Measurements from ENCODE around the gene TMEM98.
"Not testable (repeated sequence)": the region's sequence is repeated elsewhere in the genome, so short reads cannot be mapped to it uniquely, and the experiment has no call there.

The TMEM98 gene

DNA sequence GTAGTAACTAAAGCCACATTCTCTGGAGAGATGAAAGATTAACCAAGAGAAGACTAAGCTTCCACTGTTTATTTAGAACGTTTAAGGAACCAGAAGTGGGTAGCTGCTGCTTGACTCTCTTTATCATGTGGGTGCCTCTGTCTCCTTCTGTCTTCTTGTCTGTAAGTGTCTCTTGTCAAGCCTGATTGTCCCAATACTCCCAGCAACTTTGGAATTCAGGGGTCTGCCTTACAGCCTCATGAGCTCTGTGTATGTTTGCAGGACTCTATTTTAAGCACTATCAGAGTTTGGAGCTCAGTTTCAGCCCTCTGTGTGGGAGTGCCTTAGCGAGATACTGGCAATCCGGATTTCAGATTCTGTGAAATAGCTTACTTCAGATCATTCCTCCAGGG, 34.4 kb downstream of the TMEM98 start:
- TF ChIP-seq, protein P1, sequence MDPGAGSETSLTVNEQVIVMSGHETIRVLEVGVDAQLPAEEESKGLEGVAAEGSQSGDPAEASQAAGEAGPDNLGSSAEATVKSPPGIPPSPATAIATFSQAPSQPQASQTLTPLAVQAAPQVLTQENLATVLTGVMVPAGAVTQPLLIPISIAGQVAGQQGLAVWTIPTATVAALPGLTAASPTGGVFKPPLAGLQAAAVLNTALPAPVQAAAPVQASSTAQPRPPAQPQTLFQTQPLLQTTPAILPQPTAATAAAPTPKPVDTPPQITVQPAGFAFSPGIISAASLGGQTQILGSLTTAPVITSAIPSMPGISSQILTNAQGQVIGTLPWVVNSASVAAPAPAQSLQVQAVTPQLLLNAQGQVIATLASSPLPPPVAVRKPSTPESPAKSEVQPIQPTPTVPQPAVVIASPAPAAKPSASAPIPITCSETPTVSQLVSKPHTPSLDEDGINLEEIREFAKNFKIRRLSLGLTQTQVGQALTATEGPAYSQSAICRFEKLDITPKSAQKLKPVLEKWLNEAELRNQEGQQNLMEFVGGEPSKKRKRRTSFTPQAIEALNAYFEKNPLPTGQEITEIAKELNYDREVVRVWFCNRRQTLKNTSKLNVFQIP (CRISPR knock-in tag; IDR thresholded peaks at IDR 0.05; ENCODE audit: borderline replicate concordance, low read depth), result no peak
- TF ChIP-seq ZNF565 (CRISPR knock-in tag; conservative IDR thresholded peaks at IDR 0.05; ENCODE audit: low read depth) (no peak), GLIS3 (CRISPR knock-in tag; IDR thresholded peaks at IDR 0.05) (no peak), OSR1 (CRISPR knock-in tag; IDR thresholded peaks at IDR 0.05) (no peak), RARB (CRISPR knock-in tag; IDR thresholded peaks at IDR 0.05) (no peak), ZFP30 (CRISPR knock-in tag; IDR thresholded peaks at IDR 0.05) (no peak), ZNF70 (CRISPR knock-in tag; IDR thresholded peaks at IDR 0.05) (no peak), TOX (CRISPR knock-in tag; IDR thresholded peaks at IDR 0.05; ENCODE audit: borderline replicate concordance) (no peak), ESRRG (CRISPR knock-in tag; IDR thresholded peaks at IDR 0.05) (no peak), SNAI2 (CRISPR knock-in tag; IDR thresholded peaks at IDR 0.05) (no peak), PPARA (CRISPR knock-in tag; IDR thresholded peaks at IDR 0.05; ENCODE audit: borderline replicate concordance) (no peak), ZNF8 (CRISPR knock-in tag; IDR thresholded peaks at IDR 0.05) (no peak), BACH2 (CRISPR knock-in tag; IDR thresholded peaks at IDR 0.05; ENCODE audit: borderline replicate concordance) (no peak), ARNTL (CRISPR knock-in tag; IDR thresholded peaks at IDR 0.05; ENCODE audit: borderline replicate concordance, low read depth) (no peak)
- TF ChIP-seq, protein P2, sequence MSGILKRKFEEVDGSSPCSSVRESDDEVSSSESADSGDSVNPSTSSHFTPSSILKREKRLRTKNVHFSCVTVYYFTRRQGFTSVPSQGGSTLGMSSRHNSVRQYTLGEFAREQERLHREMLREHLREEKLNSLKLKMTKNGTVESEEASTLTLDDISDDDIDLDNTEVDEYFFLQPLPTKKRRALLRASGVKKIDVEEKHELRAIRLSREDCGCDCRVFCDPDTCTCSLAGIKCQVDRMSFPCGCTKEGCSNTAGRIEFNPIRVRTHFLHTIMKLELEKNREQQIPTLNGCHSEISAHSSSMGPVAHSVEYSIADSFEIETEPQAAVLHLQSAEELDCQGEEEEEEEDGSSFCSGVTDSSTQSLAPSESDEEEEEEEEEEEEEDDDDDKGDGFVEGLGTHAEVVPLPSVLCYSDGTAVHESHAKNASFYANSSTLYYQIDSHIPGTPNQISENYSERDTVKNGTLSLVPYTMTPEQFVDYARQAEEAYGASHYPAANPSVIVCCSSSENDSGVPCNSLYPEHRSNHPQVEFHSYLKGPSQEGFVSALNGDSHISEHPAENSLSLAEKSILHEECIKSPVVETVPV (CRISPR knock-in tag; IDR thresholded peaks at IDR 0.05), result no peak
- ATAC-seq, result no peak

DNA sequence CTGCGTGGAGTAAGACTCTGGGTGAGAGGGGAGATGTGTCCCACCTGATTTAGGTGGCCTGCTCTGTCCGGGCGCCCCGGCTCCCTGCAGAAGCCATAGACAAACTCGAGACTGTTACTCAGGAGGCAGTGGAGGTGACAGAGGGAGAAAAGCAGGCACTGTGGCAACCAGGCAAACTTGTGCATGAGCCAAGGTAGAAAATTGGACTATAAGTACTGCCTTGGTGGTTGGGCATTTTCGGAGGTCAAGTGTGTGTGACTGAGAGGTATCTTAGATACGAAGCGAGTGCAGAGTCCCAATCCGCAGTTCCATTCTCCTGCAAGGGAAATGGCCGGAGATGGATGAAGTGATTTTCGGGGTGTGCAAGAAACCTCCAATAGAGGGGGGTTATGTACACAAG, 36.6 kb downstream of the TMEM98 start:
- TF ChIP-seq RARB (CRISPR knock-in tag; IDR thresholded peaks at IDR 0.05) (no peak), ISL1 (CRISPR knock-in tag; IDR thresholded peaks at IDR 0.05) (no peak), ZNF70 (CRISPR knock-in tag; IDR thresholded peaks at IDR 0.05) (no peak)
- TF ChIP-seq, protein P3, sequence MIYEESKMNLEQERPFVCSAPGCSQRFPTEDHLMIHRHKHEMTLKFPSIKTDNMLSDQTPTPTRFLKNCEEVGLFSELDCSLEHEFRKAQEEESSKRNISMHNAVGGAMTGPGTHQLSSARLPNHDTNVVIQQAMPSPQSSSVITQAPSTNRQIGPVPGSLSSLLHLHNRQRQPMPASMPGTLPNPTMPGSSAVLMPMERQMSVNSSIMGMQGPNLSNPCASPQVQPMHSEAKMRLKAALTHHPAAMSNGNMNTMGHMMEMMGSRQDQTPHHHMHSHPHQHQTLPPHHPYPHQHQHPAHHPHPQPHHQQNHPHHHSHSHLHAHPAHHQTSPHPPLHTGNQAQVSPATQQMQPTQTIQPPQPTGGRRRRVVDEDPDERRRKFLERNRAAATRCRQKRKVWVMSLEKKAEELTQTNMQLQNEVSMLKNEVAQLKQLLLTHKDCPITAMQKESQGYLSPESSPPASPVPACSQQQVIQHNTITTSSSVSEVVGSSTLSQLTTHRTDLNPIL (CRISPR knock-in tag; IDR thresholded peaks at IDR 0.05; ENCODE audit: low read depth), result no peak
- no peak for ATAC-seq

DNA sequence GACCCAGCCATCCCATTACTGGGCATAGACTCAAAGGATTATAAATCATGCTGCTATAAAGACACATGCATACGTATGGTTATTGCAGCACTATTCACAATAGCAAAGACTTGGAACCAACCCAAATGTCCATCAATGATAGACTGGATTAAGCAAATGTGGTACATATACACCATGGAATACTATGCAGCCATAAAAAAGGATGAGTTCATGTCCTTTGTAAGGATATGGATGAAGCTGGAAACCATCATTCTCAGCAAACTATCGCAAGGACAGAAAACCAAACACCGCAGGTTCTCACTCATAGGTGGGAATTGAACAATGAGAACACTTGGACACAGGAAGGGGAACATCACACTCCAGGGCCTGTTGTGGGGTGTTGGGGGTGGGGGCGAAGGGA, 41.3 kb downstream of the TMEM98 start:
- ATAC-seq, result not testable (repeated sequence)

DNA sequence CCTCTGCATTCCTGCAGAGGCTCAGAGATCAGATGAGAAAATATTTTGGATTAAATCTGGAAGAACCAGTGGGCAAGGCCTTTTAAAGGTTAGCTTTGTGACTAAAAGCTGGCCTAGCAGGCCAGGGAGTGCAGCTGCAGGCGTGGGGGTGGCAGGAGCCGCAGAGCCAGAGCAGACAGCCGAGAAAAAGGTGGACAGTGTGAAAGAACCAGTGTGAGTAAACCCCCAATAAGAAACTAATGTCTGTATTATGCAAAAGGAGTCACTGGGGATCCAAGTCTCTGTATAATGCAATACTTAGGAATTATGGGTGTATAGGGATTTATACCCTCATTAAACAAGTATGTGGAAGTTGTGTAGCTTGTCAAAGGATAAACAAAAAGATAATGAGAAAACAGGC, 42.3 kb downstream of the TMEM98 start:
- TF ChIP-seq, protein P4, sequence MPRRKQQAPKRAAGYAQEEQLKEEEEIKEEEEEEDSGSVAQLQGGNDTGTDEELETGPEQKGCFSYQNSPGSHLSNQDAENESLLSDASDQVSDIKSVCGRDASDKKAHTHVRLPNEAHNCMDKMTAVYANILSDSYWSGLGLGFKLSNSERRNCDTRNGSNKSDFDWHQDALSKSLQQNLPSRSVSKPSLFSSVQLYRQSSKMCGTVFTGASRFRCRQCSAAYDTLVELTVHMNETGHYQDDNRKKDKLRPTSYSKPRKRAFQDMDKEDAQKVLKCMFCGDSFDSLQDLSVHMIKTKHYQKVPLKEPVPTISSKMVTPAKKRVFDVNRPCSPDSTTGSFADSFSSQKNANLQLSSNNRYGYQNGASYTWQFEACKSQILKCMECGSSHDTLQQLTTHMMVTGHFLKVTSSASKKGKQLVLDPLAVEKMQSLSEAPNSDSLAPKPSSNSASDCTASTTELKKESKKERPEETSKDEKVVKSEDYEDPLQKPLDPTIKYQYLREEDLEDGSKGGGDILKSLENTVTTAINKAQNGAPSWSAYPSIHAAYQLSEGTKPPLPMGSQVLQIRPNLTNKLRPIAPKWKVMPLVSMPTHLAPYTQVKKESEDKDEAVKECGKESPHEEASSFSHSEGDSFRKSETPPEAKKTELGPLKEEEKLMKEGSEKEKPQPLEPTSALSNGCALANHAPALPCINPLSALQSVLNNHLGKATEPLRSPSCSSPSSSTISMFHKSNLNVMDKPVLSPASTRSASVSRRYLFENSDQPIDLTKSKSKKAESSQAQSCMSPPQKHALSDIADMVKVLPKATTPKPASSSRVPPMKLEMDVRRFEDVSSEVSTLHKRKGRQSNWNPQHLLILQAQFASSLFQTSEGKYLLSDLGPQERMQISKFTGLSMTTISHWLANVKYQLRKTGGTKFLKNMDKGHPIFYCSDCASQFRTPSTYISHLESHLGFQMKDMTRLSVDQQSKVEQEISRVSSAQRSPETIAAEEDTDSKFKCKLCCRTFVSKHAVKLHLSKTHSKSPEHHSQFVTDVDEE (CRISPR knock-in tag; IDR thresholded peaks at IDR 0.05), result no peak
- TF ChIP-seq ZNF8 (CRISPR knock-in tag; IDR thresholded peaks at IDR 0.05) (no peak), ZNF565 (CRISPR knock-in tag; conservative IDR thresholded peaks at IDR 0.05; ENCODE audit: low read depth) (no peak), ZNF70 (CRISPR knock-in tag; IDR thresholded peaks at IDR 0.05) (no peak), SNAI2 (CRISPR knock-in tag; IDR thresholded peaks at IDR 0.05) (no peak), ESRRG (CRISPR knock-in tag; IDR thresholded peaks at IDR 0.05) (no peak), PPARA (CRISPR knock-in tag; IDR thresholded peaks at IDR 0.05; ENCODE audit: borderline replicate concordance) (no peak), TOX (CRISPR knock-in tag; IDR thresholded peaks at IDR 0.05; ENCODE audit: borderline replicate concordance) (no peak), BACH2 (CRISPR knock-in tag; IDR thresholded peaks at IDR 0.05; ENCODE audit: borderline replicate concordance) (no peak), ZFP3 (CRISPR knock-in tag; IDR thresholded peaks at IDR 0.05) (no peak), ARNTL (CRISPR knock-in tag; IDR thresholded peaks at IDR 0.05; ENCODE audit: borderline replicate concordance, low read depth) (no peak), ISL1 (CRISPR knock-in tag; IDR thresholded peaks at IDR 0.05) (no peak), TCF4 (CRISPR knock-in tag; IDR thresholded peaks at IDR 0.05; ENCODE audit: borderline replicate concordance) (no peak), ZFP30 (CRISPR knock-in tag; IDR thresholded peaks at IDR 0.05) (no peak), OSR1 (CRISPR knock-in tag; IDR thresholded peaks at IDR 0.05) (no peak), CSDC2 (CRISPR knock-in tag; IDR thresholded peaks at IDR 0.05) (no peak), RARB (CRISPR knock-in tag; IDR thresholded peaks at IDR 0.05) (no peak)
- TF ChIP-seq, protein P3 (CRISPR knock-in tag; IDR thresholded peaks at IDR 0.05; ENCODE audit: low read depth), result no peak
- TF ChIP-seq, protein P5, sequence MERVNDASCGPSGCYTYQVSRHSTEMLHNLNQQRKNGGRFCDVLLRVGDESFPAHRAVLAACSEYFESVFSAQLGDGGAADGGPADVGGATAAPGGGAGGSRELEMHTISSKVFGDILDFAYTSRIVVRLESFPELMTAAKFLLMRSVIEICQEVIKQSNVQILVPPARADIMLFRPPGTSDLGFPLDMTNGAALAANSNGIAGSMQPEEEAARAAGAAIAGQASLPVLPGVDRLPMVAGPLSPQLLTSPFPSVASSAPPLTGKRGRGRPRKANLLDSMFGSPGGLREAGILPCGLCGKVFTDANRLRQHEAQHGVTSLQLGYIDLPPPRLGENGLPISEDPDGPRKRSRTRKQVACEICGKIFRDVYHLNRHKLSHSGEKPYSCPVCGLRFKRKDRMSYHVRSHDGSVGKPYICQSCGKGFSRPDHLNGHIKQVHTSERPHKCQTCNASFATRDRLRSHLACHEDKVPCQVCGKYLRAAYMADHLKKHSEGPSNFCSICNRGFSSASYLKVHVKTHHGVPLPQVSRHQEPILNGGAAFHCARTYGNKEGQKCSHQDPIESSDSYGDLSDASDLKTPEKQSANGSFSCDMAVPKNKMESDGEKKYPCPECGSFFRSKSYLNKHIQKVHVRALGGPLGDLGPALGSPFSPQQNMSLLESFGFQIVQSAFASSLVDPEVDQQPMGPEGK (CRISPR knock-in tag; IDR thresholded peaks at IDR 0.05; ENCODE audit: borderline replicate concordance), result no peak
- no peak for ATAC-seq

Measured in SK-N-SH treated with all-trans-retinoic acid at 6 μM for 48 hours (cell line).